ENCODE measurements around the gene MEA1. TPM values are rescaled to one million over a fixed set of nuclear protein-coding genes. Genes with fewer than 3 reads are reported as not detected.

Gene MEA1
- total and polyA plus RNA-seq, 2 of the 4 experiments (the other 2 are of a cell fraction), result 116 to 126 TPM

GRCh38 chr6:42978487-42978838 lies 35.3 kb downstream of the MEA1 start:
- H2BK15ac ChIP-seq (ENCODE audit: low read depth, low read length), result no peak overlapping the region
- TF ChIP-seq NFE2L2 (IDR thresholded peaks at IDR 0.05; ENCODE audit: low read depth, low read length) (no peak), RAD21 (IDR thresholded peaks at IDR 0.05; ENCODE audit: low read length) (no peak), FOS (IDR thresholded peaks at IDR 0.05; ENCODE audit: low read depth, low read length) (no peak), CTCF (conservative IDR thresholded peaks at IDR 0.05; ENCODE audit: low read depth, low read length) (no peak), ELK1 (IDR thresholded peaks at IDR 0.05; ENCODE audit: borderline replicate concordance, low read depth, low read length) (no peak), MXI1 (IDR thresholded peaks at IDR 0.05; ENCODE audit: borderline replicate concordance, low read depth, low read length) (no peak), CEBPB (IDR thresholded peaks at IDR 0.05; ENCODE audit: low read depth, low read length) (no peak), CHD1 (IDR thresholded peaks at IDR 0.05; ENCODE audit: low read depth, low read length) (no peak; the same call in 1 of the 2 replicates), MAZ (IDR thresholded peaks at IDR 0.05; ENCODE audit: borderline replicate concordance, low read depth, low read length) (no peak), MAFK (IDR thresholded peaks at IDR 0.05; ENCODE audit: low read depth, low read length) (no peak), SMC3 (IDR thresholded peaks at IDR 0.05; ENCODE audit: low read depth, low read length) (no peak), RFX5 (IDR thresholded peaks at IDR 0.05; ENCODE audit: low read depth, low read length) (no peak), BHLHE40 (IDR thresholded peaks at IDR 0.05; ENCODE audit: low read depth, low read length) (no peak), POLR2A (IDR thresholded peaks at IDR 0.05; ENCODE audit: low read depth, low read length) (no peak), USF2 (IDR thresholded peaks at IDR 0.05; ENCODE audit: low read depth, low read length) (no peak), RCOR1 (IDR thresholded peaks at IDR 0.05; ENCODE audit: insufficient replicate concordance, low read length) (no peak)
- peaks cover 9 to 47% of the 10 kb centered on the region in 2 experiments for H3K79me1 ChIP-seq (ENCODE audit: low read depth in 1 of 2, low read length in 2 of 2)
- peak overlapping the region; percentile 95 for H3K9ac ChIP-seq (ENCODE audit: low read depth, low read length)
- peak overlapping the region; percentile 94; the same call in 1 of the 2 replicates for H3K14ac ChIP-seq (replicated peaks; ENCODE audit: low read depth, low read length)
- peak overlapping the region; percentile 94 for H2AFZ ChIP-seq (replicated peaks; ENCODE audit: low read length, poor library complexity)
- peak overlapping the region; percentile 99 for H2AK9ac ChIP-seq (replicated peaks; ENCODE audit: low read depth, low read length, poor library complexity)
- BruUV-seq (replicated peaks), result no TSS peak
- no peak for DNase-seq
- H4K20me1 ChIP-seq (ENCODE audit: insufficient read depth, low read length), result 0 out of 2 replicates have a peak, but pooled peaks cover 5% of the 10 kb centered on the region
- no peak overlapping the region; the same call in 1 of the 2 replicates for H2BK20ac ChIP-seq (ENCODE audit: low read depth, low read length)
- in situ Hi-C loops (cut with MboI; ENCODE audit: low sequenced_read_pairs) (loop anchor here (5.0 kb wide), 1 partner anchor 46 kb away; no protein-coding TSS in a partner anchor), intact Hi-C loops (cut with micrococcal nuclease) (loop anchor here (2.0 to 5.0 kb wide), 2 partner anchors 50 to 76 kb away; partner anchors contain the start of gene CNPY3), dilution Hi-C loops (cut with HindIII; ENCODE audit: low sequenced_read_pairs, unreplicated experiment) (no loop called here)
- H3K18ac ChIP-seq (ENCODE audit: low read depth, low read length), result no peak overlapping the region
- 0% methylated on average over 9 of the region's 28 CpGs; no CpG with 5 or more reads in 1 of the 2 experiments for WGBS, 2 experiments (ENCODE audit: extremely low coverage in 2 of 2, insufficient read length in 1 of 2)
- peak overlapping the region; percentile 75 for H2AK5ac ChIP-seq (ENCODE audit: low read depth, low read length)
- H3K4me1 ChIP-seq (ENCODE audit: control insufficient read depth, insufficient read depth, low read length), result peaks cover 5% of the 10 kb centered on the region
- peak overlapping the region; percentile 68 for H3K4me3 ChIP-seq (ENCODE audit: insufficient read depth, low read depth, low read length)
- ChIA-PET POLR2A (ENCODE audit: unreplicated experiment) (interaction anchor here (0.6 kb wide), 1 partner anchor 49 kb away, joined by 4 read pairs; the partner anchor contains the start of gene CNPY3), CTCF (no interaction called here)
- peak; percentile 44 for ATAC-seq (ENCODE audit: low read depth)
- no peaks in the 10 kb centered on the region for H3K9me3 ChIP-seq (ENCODE audit: control insufficient read depth, insufficient read depth, low read length)
- H3K56ac ChIP-seq (ENCODE audit: extremely low read depth, insufficient read depth, low read length), result peak overlapping the region; percentile 43; the same call in 1 of the 2 replicates
- H3K9me1 ChIP-seq (ENCODE audit: insufficient read depth, low read length), result peaks cover 15% of the 10 kb centered on the region
- H2BK120ac ChIP-seq (ENCODE audit: low read depth, low read length), result no peak overlapping the region
- no peaks in the 10 kb centered on the region for H3K27me3 ChIP-seq (ENCODE audit: control insufficient read depth, insufficient read depth, low read length)
- H3K4ac ChIP-seq (ENCODE audit: low read depth, low read length), result peak overlapping the region; percentile 60
- H4K5ac ChIP-seq (ENCODE audit: low read depth, low read length), result no peak overlapping the region
- H3K27ac ChIP-seq (ENCODE audit: insufficient read depth, low read length), result peak overlapping the region; percentile 83
- peaks cover 9% of the 10 kb centered on the region for H3K36me3 ChIP-seq (ENCODE audit: control insufficient read depth, insufficient read depth, low read length)
- 0 out of 2 replicates have a peak overlapping the region, but pooled peaks have one; percentile 6 for H4K91ac ChIP-seq (ENCODE audit: insufficient read depth, low read depth, low read length)
- H2BK5ac ChIP-seq (ENCODE audit: low read depth, low read length, poor library complexity, severe bottlenecking), result peak overlapping the region; percentile 75
- peak overlapping the region; percentile 93 for H3K23ac ChIP-seq (ENCODE audit: low read depth, low read length)
- peak overlapping the region; percentile 92 for H3K4me2 ChIP-seq (ENCODE audit: low read depth, low read length)
- peak overlapping the region in 1 of 2 experiments; percentile 61; a peak in 1 of 4 replicates for H4K8ac ChIP-seq (ENCODE audit: low read depth in 2 of 2, low read length in 2 of 2)

All from IMR-90 (cell line).